ENCODE measurements around the gene PIGZ. TPM values are rescaled to one million over a fixed set of nuclear protein-coding genes. Genes with fewer than 3 reads are reported as not detected.

Gene PIGZ
- total RNA-seq, 2 experiments from 2014 or later: 0.27 to 0.76 TPM

GRCh38 chr3:196966526-196967401 is 1.9 kb downstream of the PIGZ start:
- intact Hi-C loops (cut with micrococcal nuclease): loop anchor here (5.0 kb wide), 1 partner anchor 129 kb away; no protein-coding TSS in a partner anchor
- CTCF ChIA-PET: no interaction called here
- H3K4me3 Mint-ChIP-seq: no peak overlapping the region

GRCh38 chr3:196965804-196966173 is 2.8 kb downstream of the PIGZ start:
- Mint-ChIP-seq H3K27me3 (peaks cover 12% of the 10 kb centered on the region), H3K9me3 (no peaks in the 10 kb centered on the region), H3K4me1 (ENCODE audit: low read depth) (peaks cover 7% of the 10 kb centered on the region), H3K4me3 (no peak overlapping the region), H3K27ac (no peak overlapping the region), H3K36me3 (ENCODE audit: low read depth) (no peaks in the 10 kb centered on the region)
- no peak for TF ChIP-seq CTCF (IDR thresholded peaks at IDR 0.05)
- ATAC-seq (no peak), DNase-seq (no peak)
- intact Hi-C loops (cut with micrococcal nuclease): loop anchor here (5.0 kb wide), 1 partner anchor 128 kb away; no protein-coding TSS in a partner anchor
- ChIA-PET POLR2A (interaction anchor here (1.7 kb wide), 1 partner anchor 22 kb away, joined by 4 read pairs; no protein-coding TSS in a partner anchor), CTCF (interaction anchor here (0.6 kb wide), 1 partner anchor 56 kb away, joined by 3 read pairs; no protein-coding TSS in a partner anchor)

More at GRCh38 chr3:196966526-196967401, 1.9 kb downstream of the PIGZ start:
- Mint-ChIP-seq H3K9me3 (no peaks in the 10 kb centered on the region), H3K36me3 (ENCODE audit: low read depth) (no peaks in the 10 kb centered on the region), H3K27ac (no peak overlapping the region), H3K27me3 (peaks cover 13% of the 10 kb centered on the region), H3K4me1 (ENCODE audit: low read depth) (peaks cover 7% of the 10 kb centered on the region)
- ATAC-seq (no peak), DNase-seq (no peak)
- POLR2A ChIA-PET: interaction anchor here (1.7 kb wide), 1 partner anchor 23 kb away, joined by 4 read pairs; no protein-coding TSS in a partner anchor
- TF ChIP-seq CTCF (IDR thresholded peaks at IDR 0.05): no peak

- POLR2A ChIA-PET: interaction anchor here (1.7 kb wide), 1 partner anchor 22 kb away, joined by 4 read pairs; no protein-coding TSS in a partner anchor
Measured at GRCh38 chr3:196965112-196965803, 3.4 kb downstream of the PIGZ start.

GRCh38 chr3:196963631-196963953 is 5.0 kb downstream of the PIGZ start:
- Mint-ChIP-seq H3K27me3 (peaks cover 6% of the 10 kb centered on the region), H3K9me3 (no peaks in the 10 kb centered on the region), H3K4me1 (ENCODE audit: low read depth) (peaks cover 4% of the 10 kb centered on the region), H3K4me3 (no peak overlapping the region), H3K36me3 (ENCODE audit: low read depth) (no peaks in the 10 kb centered on the region), H3K27ac (no peak overlapping the region)
- DNase-seq (no peak), ATAC-seq (no peak)
- no peak for TF ChIP-seq CTCF (IDR thresholded peaks at IDR 0.05)
- POLR2A ChIA-PET: no interaction called here
- CTCF ChIA-PET: interaction anchor here (0.8 to 1.3 kb wide), 3 partner anchors 21 to 125 kb away, joined by 3 read pairs; partner anchors contain the start of gene NCBP2
- intact Hi-C loops (cut with micrococcal nuclease): no loop called here

More at GRCh38 chr3:196965112-196965803, 3.4 kb downstream of the PIGZ start:
- Mint-ChIP-seq H3K9me3 (no peaks in the 10 kb centered on the region), H3K27ac (no peak overlapping the region), H3K36me3 (ENCODE audit: low read depth) (no peaks in the 10 kb centered on the region), H3K27me3 (peaks cover 7% of the 10 kb centered on the region), H3K4me3 (no peak overlapping the region), H3K4me1 (ENCODE audit: low read depth) (peaks cover 4% of the 10 kb centered on the region)
- DNase-seq (no peak), ATAC-seq (no peak)
- no peak for TF ChIP-seq CTCF (IDR thresholded peaks at IDR 0.05)
- intact Hi-C loops (cut with micrococcal nuclease): loop anchor here (5.0 kb wide), 1 partner anchor 128 kb away; no protein-coding TSS in a partner anchor
- CTCF ChIA-PET: interaction anchor here (0.6 kb wide), 1 partner anchor 56 kb away, joined by 3 read pairs; no protein-coding TSS in a partner anchor
